Measurements from ENCODE around the gene MGRN1.
A peak's percentile ranks its signal among the peaks of the same experiment; 100 is the strongest.

The MGRN1 gene

DNA sequence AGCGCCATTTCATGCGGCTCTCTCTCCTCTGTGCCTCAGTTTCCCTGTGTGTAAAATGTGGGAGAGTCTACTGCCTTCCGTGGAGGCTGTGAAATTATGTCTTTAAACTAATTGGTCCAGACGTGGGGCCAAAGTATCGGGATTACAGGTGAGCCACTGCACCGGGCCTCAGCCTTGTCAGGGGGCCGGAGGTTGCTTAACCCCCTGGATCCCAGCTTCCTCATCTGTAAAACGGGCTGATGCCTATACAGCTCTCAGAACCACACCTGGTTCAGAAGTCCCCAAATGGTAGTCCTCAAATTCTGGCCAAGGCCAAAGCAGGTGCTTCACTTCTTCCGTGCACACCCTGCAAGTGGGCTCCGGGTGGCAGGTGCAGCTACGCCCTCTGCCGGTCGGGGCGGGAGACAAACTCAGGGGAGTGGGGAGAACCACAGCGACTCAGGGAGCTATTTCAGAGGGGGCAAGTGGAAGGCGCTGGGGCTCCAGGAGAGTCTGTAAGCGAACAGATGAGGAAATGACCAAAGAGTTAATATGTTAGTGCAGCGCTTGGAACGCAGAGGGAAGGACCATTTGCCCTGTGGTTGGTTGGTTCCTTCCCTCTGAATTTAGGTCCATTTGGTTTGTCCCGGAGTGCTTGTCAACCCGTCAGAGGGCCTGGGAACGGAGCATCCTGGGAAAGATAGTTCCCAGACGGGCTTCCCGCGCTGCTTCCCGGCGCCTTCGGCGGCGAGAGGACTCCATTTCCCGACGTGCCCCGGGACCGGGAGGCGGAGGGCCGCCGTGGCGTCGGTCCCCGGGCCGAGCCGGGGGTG, at the start of gene MGRN1:
MGRN1 (plus strand) TSS at position 812 of the 812 bp plus-strand sequence. CDS start 135 bp downstream, outside the sequence.
- peak; percentile 97 for DNase-seq

DNA sequence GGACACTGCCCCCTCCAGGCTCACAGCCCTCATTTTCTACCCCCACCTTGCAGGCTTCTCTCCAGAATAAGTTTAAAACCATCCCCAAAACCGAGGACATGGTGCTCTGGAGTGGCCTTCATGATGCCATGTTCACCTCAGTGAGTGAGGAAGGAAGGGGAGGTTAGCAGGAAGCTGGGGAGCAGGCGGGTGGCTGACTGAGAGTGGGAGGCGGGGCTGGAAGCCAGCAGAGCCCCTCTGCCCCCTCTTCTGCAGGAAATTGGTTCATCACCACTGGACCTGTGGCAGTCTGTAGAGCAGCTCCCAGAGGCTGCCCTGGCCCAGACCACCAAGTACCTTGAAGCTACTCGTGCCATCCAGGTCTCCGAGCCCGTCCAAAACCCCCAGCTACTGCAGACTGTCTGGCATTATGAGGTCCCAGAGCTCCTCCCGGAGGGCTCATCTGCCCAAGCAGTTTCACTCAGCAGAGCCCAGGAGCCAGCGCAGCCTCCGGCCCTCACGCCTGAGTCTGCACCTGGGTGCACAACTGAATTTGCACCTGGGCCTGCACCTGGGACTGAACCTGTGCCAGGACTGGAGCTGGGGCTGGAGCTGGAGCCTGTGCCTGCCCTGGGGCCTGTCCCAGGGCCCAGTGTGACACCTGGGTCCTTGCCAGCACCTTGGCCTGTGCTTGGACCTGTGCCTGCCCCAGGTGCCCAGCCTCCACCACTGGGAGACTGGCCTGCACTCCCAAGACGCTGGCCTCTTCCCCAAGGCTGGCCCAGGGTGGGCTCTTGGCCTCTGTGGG, 49.5 kb upstream of the MGRN1 start:
- no peak for DNase-seq

DNA sequence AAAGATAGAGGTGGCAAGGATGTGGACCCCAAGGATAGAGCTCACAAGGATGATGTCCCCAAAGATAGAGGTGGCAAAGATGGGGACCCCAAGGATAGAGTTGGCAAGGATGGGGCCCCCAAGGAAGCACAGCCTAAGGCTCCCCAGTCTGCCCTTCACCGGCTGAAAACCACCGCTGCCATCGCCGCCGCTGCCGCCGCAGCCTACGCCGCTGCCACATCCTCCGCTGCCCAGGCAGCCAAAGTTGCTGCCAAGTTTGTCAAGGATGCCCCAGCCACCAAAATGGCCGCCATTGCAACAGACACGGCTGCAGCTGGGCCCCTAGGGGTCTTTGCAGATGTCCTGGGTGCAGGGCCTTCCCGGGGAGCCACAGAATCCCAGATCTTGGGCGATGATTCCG, 48.6 kb upstream of the MGRN1 start:
- DNase-seq = no peak

DNA sequence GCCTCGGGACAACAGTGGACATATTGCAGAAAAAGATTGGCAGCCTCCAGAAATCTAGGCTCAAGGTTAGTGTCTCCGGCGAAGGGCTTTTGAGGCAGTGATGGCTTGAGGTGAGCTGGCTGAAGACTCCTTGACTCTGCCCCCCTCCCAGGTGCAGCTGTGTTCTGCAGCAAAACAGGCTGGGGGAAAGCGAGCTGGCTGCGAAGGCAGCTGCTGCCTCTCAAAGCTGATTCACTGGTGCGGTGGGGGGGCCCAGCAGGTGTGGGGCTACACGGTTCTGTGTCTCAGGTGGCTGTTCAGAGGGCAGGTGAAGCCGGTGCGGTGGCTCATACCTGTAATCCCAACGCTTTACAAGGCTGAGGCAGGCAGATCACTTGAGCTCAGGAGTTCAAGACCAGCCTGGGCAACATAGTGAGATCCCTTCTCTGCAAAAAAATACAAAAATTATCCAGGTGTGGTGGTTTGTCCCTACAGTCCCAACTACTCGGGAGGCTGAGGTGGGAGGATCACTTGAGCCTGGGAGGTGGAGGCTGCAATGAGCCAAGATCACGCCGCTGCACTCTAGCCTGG, 45.6 kb upstream of the MGRN1 start:
- DNase-seq = no peak

DNA sequence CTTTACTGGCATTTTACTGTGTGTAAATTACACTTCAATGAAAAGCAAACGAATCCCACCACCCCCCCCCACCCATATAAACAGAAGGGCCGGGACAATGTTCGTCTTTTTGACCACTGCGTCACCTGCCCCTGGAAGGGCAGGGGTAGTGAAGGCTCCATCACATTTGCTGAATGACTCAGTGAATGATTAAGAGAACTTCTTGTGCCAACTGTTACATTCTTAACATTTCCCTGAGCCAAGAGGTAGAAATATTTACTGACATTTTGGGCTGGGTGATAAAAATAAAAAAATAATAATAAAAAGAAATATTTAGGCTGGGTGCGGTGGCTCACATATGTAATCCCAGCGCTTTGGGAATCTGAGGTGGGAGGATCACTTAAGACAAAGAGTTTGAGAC, 44.4 kb upstream of the MGRN1 start:
- no peak for DNase-seq

DNA sequence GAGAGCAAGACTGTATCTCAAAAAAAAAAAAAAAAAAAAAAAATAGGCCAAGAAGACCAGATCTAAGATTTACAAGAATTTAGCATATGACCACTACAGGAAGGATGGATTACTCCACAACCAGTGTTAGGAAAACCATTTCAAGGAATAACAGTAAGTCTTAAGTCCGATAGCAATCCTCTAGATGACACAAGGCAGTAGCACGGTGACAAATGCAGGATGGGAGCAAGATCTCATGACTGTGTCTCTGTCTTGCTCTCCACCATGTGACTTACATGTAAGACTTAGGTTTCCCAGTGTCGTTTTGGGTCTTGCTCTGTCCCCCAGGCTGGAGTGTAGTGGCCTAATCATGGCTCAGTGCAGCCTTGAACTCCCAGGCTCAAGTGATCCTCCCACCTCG, 40.7 kb upstream of the MGRN1 start:
- no peak for DNase-seq

DNA sequence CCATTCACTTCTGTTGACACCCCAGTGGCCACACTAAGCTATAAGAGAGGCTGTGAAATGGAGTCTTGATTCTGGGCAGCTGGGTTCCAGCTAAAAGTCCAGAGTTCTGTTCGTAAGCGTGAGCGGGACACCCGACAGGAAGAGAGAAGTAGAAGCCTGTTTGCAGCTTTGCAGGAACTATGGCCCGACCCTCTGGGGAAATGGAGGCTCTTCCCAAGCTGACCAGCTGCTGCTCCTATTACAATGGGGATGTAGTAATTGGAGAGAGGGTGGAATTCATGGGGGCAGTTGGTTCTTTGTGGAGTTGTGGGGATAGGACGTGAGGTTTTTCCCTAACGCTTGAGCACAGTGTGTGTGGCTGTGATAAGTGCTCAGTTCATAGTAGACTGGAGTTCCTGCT, 38.3 kb upstream of the MGRN1 start:
- no peak for DNase-seq

DNA sequence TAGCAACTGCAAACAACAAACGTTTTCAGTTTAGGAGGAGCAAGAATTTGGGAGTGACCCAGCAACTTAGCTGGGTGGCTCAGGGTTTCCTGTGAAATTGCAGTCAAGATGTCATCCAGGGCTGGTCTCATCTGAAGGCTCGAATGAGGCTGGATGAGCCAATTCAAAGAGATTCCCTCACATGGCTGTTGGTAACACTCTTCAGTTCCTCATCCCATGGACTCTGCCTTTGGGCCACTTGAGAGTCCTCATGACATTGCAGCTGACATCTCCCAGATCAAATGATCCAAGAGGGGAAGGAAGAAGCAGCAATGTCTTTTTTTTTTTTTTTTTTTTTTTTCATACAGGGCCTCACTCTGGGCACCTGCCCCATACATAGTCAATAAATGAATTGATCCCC, 36.2 kb upstream of the MGRN1 start:
- DNase-seq = no peak

DNA sequence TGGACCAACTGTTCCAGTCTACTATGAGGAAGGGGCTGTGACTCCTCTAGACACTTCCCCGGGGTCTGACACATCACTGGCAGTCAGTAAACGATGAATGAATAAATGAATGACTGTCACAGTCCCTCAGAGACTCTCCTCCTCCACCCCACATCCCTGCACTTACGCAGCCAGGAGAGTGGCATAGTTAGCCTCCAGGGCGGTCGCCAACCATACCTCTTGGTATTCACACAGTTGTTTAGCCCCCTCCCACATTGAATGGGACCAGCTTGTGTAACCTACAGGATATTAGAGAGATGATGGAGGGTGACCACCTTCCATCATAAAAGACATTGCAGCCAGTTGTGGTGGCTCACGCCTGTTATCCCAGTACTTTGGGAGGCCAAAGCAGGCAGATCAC, 35.7 kb upstream of the MGRN1 start:
- no peak for DNase-seq

DNA sequence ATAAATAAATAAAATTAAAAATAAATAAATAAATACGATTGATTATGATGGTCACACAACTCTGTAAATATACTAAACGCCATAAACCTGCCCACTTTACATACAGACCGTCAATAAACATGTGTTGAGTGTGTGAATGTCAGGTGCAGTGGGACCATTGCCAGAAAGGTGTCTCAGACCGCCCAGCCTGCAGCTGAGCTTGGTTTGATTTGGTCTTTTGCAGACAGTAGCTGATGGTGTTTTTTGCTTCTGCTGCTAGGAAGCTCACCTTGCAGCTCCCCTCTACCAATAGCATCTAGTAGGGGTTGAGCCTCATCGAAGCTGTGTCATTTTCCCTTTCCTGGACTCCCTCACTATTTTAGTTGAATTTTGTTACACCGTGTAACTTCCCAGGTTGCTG, 33.4 kb upstream of the MGRN1 start:
- no peak for DNase-seq

DNA sequence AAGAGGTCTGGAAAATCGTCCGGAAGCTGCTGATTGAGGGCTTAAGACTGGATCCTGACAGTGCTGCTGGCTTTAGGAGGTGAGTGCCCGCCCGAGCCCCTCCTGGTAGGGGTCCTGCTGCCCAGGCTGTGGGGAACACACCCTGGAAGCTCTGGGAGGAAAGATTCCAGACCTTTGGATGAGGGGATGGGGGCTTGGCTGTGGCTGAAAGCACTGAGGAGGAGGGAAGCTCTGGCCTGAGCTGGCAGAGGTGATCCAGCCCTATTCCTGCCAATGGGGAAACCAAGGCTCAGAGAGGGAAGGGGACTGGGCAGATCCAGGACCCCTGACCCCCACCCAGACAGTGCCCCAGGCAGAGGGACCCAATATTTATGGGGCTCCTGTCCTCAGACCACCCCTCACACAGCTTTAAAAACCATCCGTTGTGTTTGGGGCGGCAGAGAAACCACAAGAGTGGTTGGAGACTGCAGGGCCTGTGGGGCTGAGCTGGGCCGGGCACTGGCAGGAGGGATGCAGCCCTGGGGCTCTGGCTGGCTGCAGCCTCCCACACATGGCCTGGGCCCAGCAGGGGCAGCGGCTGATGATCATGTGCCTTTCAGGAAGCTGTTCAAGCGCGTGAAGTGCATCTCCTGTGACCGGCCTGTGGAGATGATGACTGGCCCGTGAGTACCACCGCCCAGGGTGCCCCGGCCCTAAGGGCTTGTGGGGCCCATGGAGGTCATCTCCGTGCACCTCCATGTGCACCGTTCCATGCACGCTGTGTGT, 32.7 kb upstream of the MGRN1 start:
- DNase-seq = no peak

DNA sequence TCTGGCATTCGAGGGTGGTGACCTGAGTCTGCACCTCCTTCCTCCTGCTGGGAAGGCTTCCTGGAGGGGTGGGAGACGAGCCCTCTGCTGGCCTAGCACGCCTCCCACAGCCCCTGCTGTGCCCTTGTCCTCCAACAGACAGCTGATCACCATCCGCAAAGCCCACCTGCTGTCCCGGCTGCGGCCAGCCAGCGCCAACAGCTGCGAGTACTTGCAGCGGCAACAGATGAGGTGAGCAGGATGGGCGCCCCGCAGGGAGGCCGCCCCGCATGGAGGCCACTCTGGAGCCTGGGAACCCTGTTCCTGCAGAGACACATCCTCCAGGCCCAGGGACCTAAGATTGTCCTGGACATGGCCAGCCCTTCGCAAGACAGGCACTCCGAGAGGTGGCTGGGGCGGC, 31.5 kb upstream of the MGRN1 start:
- DNase-seq = no peak

DNA sequence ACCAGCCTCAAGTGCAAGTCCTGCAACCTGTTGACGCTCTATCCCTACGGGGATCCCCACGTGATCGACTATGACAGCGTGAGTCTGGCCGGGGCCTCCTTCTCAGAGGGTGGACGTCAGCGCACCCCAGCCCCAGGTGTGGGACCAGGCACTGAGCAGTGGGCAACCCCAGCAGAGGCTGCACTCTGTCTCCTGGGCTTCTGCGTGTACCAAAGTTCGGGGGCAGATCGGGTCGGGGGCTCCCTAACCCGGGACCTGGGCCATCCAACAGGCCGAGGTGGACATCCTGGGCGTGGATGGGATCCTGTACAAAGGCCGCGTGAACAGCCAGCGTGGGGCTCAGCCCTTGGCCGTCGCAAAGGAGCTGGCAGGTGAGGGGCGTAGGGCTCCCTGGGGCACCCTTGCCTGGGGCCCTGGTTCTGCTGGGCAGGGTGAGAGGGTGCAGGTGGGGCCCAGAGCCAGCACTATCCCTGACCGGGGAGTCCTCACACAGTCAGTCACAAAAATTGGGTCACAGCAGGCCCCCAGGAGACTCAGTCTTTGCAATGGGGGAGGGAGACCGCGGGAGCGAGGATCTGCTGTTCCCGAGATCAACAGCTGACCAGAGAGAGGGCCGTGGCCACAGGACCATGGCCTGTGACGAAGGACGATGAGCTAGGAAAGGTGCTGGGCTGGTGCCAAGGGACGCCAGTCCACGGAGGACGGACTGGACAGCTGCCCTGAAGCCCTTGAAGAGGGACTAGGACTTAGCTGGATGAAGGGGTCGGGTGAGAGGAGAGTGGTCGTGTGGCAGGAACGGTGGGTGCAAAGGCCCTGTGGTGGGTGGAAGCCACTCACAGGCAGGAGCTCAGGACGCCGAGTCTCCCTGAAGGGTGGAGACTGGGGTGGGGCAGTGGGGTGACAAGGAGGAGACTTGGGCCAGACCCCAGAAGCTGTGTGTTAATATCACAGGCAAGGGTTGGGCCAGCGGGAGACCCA, 29.9 kb upstream of the MGRN1 start:
- no peak for DNase-seq

DNA sequence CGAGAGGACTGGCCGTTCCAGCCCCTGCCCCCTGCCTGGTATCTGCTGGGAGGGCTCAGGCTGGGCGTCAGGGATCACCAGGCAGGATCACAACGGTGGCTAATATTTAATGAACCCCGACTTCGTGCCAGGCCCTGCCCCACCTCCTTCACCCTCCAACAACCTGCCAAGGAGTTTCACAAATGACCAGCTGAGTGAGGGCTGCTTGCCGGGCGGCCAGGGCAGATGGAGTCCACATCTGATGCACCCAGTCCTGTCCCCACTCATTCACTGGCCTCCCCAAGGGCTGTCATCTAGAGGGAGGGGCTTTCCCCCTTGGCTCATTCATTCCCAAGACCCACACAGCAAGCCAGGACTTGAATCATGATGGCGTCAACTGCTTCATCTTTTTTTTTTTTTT, 27.5 kb upstream of the MGRN1 start:
- DNase-seq = no peak

DNA sequence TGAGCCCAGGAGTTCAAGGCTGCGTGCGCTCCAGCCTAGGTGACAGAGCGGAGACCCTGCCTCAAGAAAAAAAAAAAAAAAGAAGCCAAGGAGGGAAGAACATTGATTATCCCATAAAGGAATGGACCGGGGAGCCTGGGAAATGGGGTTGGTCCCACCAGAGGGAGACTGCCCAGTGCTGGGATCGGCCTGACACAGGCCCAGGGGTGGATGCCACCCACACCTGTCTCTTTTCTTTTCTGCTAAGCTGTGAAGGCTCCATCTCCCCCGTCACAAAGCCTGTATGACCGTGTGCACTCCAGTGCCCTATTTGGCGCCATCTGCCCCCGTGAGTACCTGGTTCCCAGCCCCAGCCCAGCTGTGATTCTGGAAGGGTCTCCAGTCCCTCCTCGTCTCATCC, 25.6 kb upstream of the MGRN1 start:
- no peak for DNase-seq

DNA sequence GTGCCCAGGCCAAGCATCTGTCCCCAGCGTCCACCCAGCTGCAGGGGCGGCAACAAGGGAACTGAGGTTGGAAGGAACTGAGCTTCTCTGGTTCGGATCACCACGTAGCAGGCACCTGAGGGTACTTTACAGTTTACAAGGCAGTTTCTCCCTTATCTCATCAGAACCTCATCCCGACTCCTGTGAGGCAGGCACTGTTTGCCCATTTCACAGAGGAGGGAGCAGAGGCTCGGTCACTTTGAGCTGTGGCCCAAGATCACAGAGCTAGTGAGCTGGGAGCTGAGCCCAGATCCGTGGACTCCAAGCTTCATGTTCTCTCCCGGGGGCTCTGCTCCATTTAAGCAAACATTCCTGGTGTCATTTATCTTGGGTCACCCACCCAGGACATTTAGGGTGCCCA, 25.1 kb upstream of the MGRN1 start:
- DNase-seq = no peak

DNA sequence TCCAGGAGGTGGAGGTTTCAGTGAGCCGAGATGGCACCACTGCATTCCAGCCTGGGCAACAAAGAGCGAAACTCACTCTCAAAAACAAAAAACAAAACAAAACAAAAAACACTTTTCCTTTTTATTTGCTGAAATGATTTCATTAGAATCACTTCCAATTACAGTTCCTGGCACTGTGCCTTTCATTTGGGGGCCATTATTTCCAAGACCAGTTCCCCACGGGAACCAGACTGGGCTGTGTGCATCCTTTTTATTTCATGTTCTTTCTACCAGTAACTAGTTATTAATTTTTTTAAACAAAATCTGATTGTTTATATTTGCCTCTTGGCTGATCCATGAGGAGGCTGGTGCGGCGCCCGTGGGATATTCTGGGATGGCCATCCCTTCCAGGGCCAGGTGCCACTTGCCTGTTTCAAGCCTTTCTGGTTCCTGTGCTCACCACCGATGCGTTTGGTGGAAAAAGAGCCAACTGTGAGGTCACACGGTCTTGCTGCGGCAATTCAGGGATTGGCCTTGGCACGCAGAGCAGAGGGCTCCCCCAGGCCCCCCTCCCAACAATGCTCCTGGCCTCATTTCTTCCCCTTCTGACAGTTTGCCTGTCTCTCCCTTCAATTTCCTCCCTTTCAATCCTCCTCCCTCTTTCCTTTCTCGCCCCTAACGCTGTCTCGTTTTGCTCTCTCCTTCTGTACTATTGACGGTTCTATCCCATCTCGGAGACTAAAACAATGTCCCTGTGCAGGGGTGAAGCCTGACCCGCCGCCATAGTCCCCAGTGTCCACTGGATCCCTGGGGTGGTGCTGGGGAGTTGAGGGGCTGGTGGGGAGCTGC, 23.4 kb upstream of the MGRN1 start:
- DNase-seq = no peak

DNA sequence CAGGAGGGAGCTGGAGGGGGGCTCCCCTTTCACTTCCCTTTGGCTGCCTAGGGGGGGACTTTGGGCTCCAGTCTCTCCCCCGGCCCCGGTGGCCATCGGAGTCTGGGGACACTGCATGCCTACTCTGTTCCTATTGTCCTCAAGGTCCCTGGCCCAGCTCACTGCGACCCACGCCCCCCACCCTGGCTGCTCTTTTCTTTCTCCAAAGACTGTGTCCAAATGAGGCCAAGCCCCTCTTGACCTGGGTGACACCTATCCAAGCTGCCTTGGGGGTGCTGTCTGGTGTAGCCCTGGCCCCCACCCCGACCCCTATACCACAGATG, 22.8 kb upstream of the MGRN1 start:
- DNase-seq = no peak

DNA sequence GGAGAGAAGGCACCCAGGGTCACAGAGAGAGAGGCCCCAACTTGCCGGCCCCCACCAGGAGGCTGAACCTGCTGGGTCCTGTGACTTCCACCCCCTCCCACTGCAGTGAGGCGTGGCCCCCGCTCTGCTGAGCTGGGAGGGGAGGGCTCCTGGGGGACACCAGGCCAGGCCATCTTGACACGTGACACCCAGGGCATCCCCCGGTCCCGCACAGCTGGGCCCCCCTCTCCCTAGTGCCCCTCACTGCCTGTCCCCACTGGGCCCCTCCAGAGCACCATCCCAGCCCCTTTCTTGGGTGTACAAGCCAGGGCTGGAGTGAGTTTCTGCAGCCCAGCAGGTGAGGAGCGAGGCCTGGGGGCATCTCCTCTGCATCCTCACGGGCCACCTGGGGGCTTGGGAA, 22.3 kb upstream of the MGRN1 start:
- DNase-seq = no peak

DNA sequence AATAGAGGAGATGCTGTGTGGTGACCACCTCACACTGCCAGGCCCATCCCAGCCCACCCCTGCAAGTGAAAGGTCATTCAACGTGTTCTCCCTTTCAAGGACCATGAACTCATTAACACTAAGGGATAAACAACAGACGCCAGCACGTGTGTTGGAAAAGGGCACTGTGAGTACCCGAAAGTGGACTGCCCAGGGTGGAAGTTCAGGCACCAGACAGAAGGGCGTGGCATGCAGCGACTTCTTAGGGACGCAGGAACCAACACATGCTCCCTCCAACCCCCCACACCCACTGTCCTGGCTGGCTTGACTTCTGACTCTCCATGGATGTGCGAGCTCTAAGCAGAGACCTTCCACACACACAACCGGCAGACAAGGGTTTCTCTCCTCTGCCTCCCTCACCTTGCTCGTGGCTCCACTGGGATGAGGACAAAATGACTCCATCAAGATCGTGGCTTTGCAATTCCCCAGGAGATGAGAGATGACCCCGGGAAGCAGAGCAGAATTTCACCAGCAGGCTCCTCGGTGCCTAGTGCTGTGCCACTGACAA, 20.9 kb upstream of the MGRN1 start:
- no peak for DNase-seq

DNA sequence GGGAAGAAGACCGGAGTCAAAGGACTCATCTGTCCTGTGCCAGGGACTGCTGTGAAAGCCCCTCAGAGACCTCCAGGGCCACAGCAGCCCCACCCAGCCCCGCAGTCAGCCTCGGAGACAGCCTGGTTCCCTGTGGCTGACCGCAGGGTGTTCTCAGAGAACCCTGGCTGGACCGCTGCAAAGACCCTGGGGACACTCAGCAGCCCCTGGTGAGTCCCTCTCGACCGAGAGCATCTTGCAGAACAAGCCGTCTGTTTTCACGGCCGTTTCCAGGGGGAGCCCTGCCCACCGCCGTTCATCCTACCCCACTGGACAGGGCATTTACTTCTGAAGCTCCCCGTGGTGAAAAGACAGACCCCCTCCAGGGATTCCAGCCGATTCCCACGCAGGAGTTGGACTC, 20.2 kb upstream of the MGRN1 start:
- DNase-seq = no peak
